Mesendoderm (in vitro differentiated cells): Measurements from ENCODE around the gene SOD3. TPM values are rescaled to one million over a fixed set of nuclear protein-coding genes. Genes with fewer than 3 reads are reported as not detected.

ENCODE experiments used
- DNase-seq: peaks from one replicate; pipeline ENCODE4 v3.0.0; 2013
- H2AK5ac ChIP-seq: 2 replicates; pipeline ENCODE4 v1.6.1; 2013; ENCODE audit warnings: low read length, inconsistent platforms
- H2BK120ac ChIP-seq: 2 replicates; pipeline ENCODE4 v1.6.1; 2013; ENCODE audit warnings: low read depth, mild to moderate bottlenecking, low read length, moderate library complexity, mixed read lengths
- H2BK15ac ChIP-seq: replicated peaks from 2 replicates; pipeline ENCODE4 v1.6.1; 2013; ENCODE audit warnings: low read depth, mild to moderate bottlenecking, moderate library complexity
- H2BK5ac ChIP-seq: 2 replicates; pipeline ENCODE4 v1.6.1; 2013; ENCODE audit warnings: low read length, inconsistent platforms
- H3K18ac ChIP-seq: 2 replicates; pipeline ENCODE4 v1.6.1; 2013; ENCODE audit warnings: mild to moderate bottlenecking, low read length, mixed read lengths
- H3K23ac ChIP-seq: one replicate; pipeline ENCODE4 v1.6.1; 2013; ENCODE audit warnings: low read length
- H3K27ac ChIP-seq: 2 replicates; pipeline ENCODE4 v1.5.1; 2013; ENCODE audit warnings: low read depth, mild to moderate bottlenecking, inconsistent platforms, low read length, moderate library complexity
- H3K27me3 ChIP-seq: 2 replicates; pipeline ENCODE4 v1.6.1; 2013; ENCODE audit warnings: low read length, control low read depth, mild to moderate bottlenecking, inconsistent platforms; ENCODE audit not compliant: insufficient read depth, poor library complexity
- H3K36me3 ChIP-seq: 2 replicates; pipeline ENCODE4 v1.6.1; 2013; ENCODE audit warnings: low read length, inconsistent platforms; ENCODE audit not compliant: control insufficient read depth, insufficient read depth
- H3K4ac ChIP-seq: one replicate; pipeline ENCODE4 v1.6.1; 2013; ENCODE audit warnings: low read depth, mild to moderate bottlenecking, low read length, moderate library complexity
- H3K4me1 ChIP-seq: 2 replicates; pipeline ENCODE4 v1.6.1; 2013; ENCODE audit warnings: low read depth, low read length, inconsistent platforms; ENCODE audit not compliant: control insufficient read depth
- H3K4me2 ChIP-seq: 2 replicates; pipeline ENCODE4 v1.6.1; 2013; ENCODE audit warnings: low read length
- H3K4me3 ChIP-seq: 2 replicates; pipeline ENCODE4 v1.5.1; 2013; ENCODE audit warnings: mild to moderate bottlenecking, low read length
- H3K56ac ChIP-seq: one replicate; pipeline ENCODE4 v1.6.1; 2013; ENCODE audit warnings: low read length
- H3K79me1 ChIP-seq: 2 replicates; pipeline ENCODE4 v1.6.1; 2013; ENCODE audit warnings: low read length, inconsistent platforms
- H3K79me2 ChIP-seq: 2 replicates; pipeline ENCODE4 v1.6.1; 2013; ENCODE audit warnings: mild to moderate bottlenecking, low read length; ENCODE audit not compliant: control insufficient read depth, insufficient read depth
- H3K9ac ChIP-seq: 2 replicates; pipeline ENCODE4 v1.6.1; 2013; ENCODE audit warnings: low read length, inconsistent platforms
- H4K5ac ChIP-seq: one replicate; pipeline ENCODE4 v1.6.1; 2013; ENCODE audit warnings: low read length
- H4K8ac ChIP-seq: one replicate; pipeline ENCODE4 v1.6.1; 2013; ENCODE audit warnings: low read depth, mild to moderate bottlenecking, control low read depth, low read length, moderate library complexity
- WGBS: extraction: QIAGEN DNeasy Blood & Tissue Kit; methylation state at CpG from one replicate; pipeline ENCODE4 v1.1.7; 2013; ENCODE audit warnings: low lambda C conversion rate, missing lambda C conversion rate; ENCODE audit not compliant: insufficient coverage; ENCODE audit errors: extremely low coverage; 5-methylcytosine and 5-hydroxymethylcytosine counted together
- polyA plus RNA-seq, 2 experiments: library from polyadenylated mRNA; stranded (reverse); fragments of 200-250 nt; gene quantifications; one replicate each; pipeline ENCODE4 v1.2.3, GENCODE V29; 2013

The SOD3 gene
- 0.87 TPM for polyA plus RNA-seq (2013, experiment 1 of 2)
- polyA plus RNA-seq (2013, experiment 2 of 2): 0.92 TPM

- no peak within 1 kb of the TSS for H3K18ac ChIP-seq
- H2AK5ac ChIP-seq: no peak within 1 kb of the TSS
- peaks cover 10% of the 10 kb centered on the region for H3K4me1 ChIP-seq
- no peak within 1 kb of the TSS for H2BK15ac ChIP-seq
- H3K4me2 ChIP-seq: peak within 1 kb of the TSS; percentile 67
- H3K79me1 ChIP-seq: no peaks in the 10 kb centered on the region
- H3K36me3 ChIP-seq: no peaks in the 10 kb centered on the region
- WGBS: no CpG with 5 or more reads among the region's 21 CpGs
- no peak within 1 kb of the TSS for H4K8ac ChIP-seq
- H3K27ac ChIP-seq: no peak within 1 kb of the TSS
- H4K5ac ChIP-seq: no peak within 1 kb of the TSS
- H3K23ac ChIP-seq: no peak within 1 kb of the TSS
- peak; percentile 91 for DNase-seq
- no peaks in the 10 kb centered on the region for H3K79me2 ChIP-seq
- H3K27me3 ChIP-seq: peaks cover 16% of the 10 kb centered on the region
- H3K4me3 ChIP-seq: peak within 1 kb of the TSS; percentile 18
- no peak within 1 kb of the TSS for H3K4ac ChIP-seq
- H3K56ac ChIP-seq: peak within 1 kb of the TSS; percentile 58
- no peak within 1 kb of the TSS for H2BK120ac ChIP-seq
- peak within 1 kb of the TSS; percentile 52 for H3K9ac ChIP-seq
- no peak within 1 kb of the TSS for H2BK5ac ChIP-seq
These were observed at the start of gene SOD3 for GRCh38 chr4:24794916-24795665. Gene SOD3 (plus strand): TSS chr4:24795573. CDS start chr4:24799522, 3,949 bp downstream.

DNA sequence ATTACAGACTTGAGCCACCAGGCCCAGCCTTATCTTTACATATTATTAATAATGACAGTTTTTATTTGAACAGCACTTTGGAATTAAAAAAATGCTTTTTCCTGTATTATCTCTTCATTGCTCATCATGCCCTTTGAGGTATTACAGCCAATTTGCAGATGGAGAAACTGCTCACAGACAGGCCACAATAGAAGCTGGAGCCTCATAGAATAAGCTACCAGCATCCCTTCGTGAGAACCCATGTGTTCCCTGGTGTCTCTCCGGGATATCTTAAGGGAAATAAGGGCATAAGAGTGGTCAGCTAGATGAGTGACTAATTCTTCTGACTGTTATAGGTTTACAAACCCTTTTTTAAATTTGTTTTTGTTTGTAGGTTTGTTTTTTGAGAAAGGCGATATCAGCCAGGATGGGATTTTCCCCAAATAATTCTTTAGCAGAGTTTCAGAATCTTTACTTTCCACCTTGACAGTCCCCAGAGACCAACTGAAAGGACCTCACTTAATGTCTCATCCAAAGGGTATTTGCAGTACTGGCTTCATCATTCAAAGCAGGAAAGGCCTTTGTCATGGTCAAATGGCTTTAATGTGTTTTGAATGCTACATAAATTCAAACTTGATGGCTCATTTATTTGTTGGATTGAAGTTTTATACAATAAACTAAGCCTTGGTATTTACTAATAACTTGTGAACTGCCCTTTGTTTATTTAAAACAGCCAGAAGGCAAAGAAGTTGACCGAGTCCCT is 48.0 kb upstream of the SOD3 start:
- Histone ChIP-seq H4K8ac (no peak overlapping the region), H3K4ac (no peak overlapping the region)
- no CpG with 5 or more reads among the region's 4 CpGs for WGBS

GRCh38 chr4:24748023-24748422 is 47.4 kb upstream of the SOD3 start:
- no peak overlapping the region for H3K9ac ChIP-seq
- H2BK5ac ChIP-seq: no peak overlapping the region

More for the DNA sequence above, 48.0 kb upstream of the SOD3 start:
- no peaks in the 10 kb centered on the region for H3K4me1 ChIP-seq
- no peak overlapping the region for H4K5ac ChIP-seq
- no peak overlapping the region for H3K4me3 ChIP-seq
- no peak overlapping the region for H3K27ac ChIP-seq
- no peaks in the 10 kb centered on the region for H3K36me3 ChIP-seq
- no peak overlapping the region for H2AK5ac ChIP-seq
- no peak overlapping the region for H2BK15ac ChIP-seq
- no peaks in the 10 kb centered on the region for H3K79me1 ChIP-seq
- H3K23ac ChIP-seq: no peak overlapping the region
- H3K27me3 ChIP-seq: no peaks in the 10 kb centered on the region
- no peaks in the 10 kb centered on the region for H3K79me2 ChIP-seq
- no peak overlapping the region for H3K4me2 ChIP-seq
- DNase-seq: no peak
- H3K56ac ChIP-seq: no peak overlapping the region
- H3K9ac ChIP-seq: no peak overlapping the region
- H3K18ac ChIP-seq: no peak overlapping the region
- H2BK5ac ChIP-seq: no peak overlapping the region
- H2BK120ac ChIP-seq: no peak overlapping the region

GRCh38 chr4:24748758-24749350 is 46.5 kb upstream of the SOD3 start:
- Histone ChIP-seq H3K79me2 (no peaks in the 10 kb centered on the region), H3K18ac (no peak overlapping the region), H4K5ac (no peak overlapping the region), H3K9ac (no peak overlapping the region), H2BK5ac (no peak overlapping the region), H3K56ac (no peak overlapping the region), H3K23ac (no peak overlapping the region), H3K4me3 (no peak overlapping the region), H3K4me1 (no peaks in the 10 kb centered on the region), H4K8ac (no peak overlapping the region), H3K4ac (no peak overlapping the region), H3K4me2 (no peak overlapping the region), H2BK120ac (no peak overlapping the region), H2BK15ac (no peak overlapping the region), H3K36me3 (no peaks in the 10 kb centered on the region), H2AK5ac (no peak overlapping the region), H3K27ac (no peak overlapping the region), H3K79me1 (no peaks in the 10 kb centered on the region), H3K27me3 (no peaks in the 10 kb centered on the region)
- no CpG with 5 or more reads among the region's 10 CpGs for WGBS
- DNase-seq: no peak

More at GRCh38 chr4:24748023-24748422, 47.4 kb upstream of the SOD3 start:
- Histone ChIP-seq H2BK120ac (no peak overlapping the region), H3K36me3 (no peaks in the 10 kb centered on the region), H3K18ac (no peak overlapping the region), H3K4ac (no peak overlapping the region), H3K4me1 (no peaks in the 10 kb centered on the region), H3K4me2 (no peak overlapping the region), H3K4me3 (no peak overlapping the region), H2BK15ac (no peak overlapping the region), H3K27me3 (no peaks in the 10 kb centered on the region), H3K56ac (no peak overlapping the region), H4K5ac (no peak overlapping the region), H3K79me2 (no peaks in the 10 kb centered on the region), H3K79me1 (no peaks in the 10 kb centered on the region), H3K23ac (no peak overlapping the region), H4K8ac (no peak overlapping the region), H3K27ac (no peak overlapping the region), H2AK5ac (no peak overlapping the region)
- DNase-seq: no peak
- no CpG with 5 or more reads among the region's 4 CpGs for WGBS

- no peak overlapping the region for H2BK120ac ChIP-seq
- no peak overlapping the region for H2AK5ac ChIP-seq
- no peaks in the 10 kb centered on the region for H3K27me3 ChIP-seq
- no peaks in the 10 kb centered on the region for H3K4me1 ChIP-seq
- H3K27ac ChIP-seq: no peak overlapping the region
- no peak overlapping the region for H2BK15ac ChIP-seq
- H3K56ac ChIP-seq: no peak overlapping the region
- no peak overlapping the region for H3K4ac ChIP-seq
- no CpG with 5 or more reads among the region's 3 CpGs for WGBS
- no peaks in the 10 kb centered on the region for H3K79me1 ChIP-seq
- no peak overlapping the region for H3K4me2 ChIP-seq
- H4K5ac ChIP-seq: no peak overlapping the region
- no peak overlapping the region for H3K18ac ChIP-seq
- H3K4me3 ChIP-seq: no peak overlapping the region
- H4K8ac ChIP-seq: no peak overlapping the region
- no peak overlapping the region for H2BK5ac ChIP-seq
- no peak overlapping the region for H3K23ac ChIP-seq
- no peaks in the 10 kb centered on the region for H3K79me2 ChIP-seq
- H3K36me3 ChIP-seq: no peaks in the 10 kb centered on the region
- no peak overlapping the region for H3K9ac ChIP-seq
- DNase-seq: no peak
These were observed 45.3 kb upstream of the SOD3 start for GRCh38 chr4:24750106-24750505.
